Rectal smooth muscle tissue (tissue), 1 donor: ENCODE results near the gene PHF21A.

ENCODE experiments used
- H3K27ac ChIP-seq: one replicate; pipeline ENCODE4 v1.7.0; 2013; ENCODE audit warnings: low read depth, low read length, inconsistent platforms
- H3K27me3 ChIP-seq: one replicate; pipeline ENCODE4 v1.7.0; 2013; ENCODE audit warnings: low read length; ENCODE audit not compliant: control insufficient read depth, insufficient read depth
- H3K36me3 ChIP-seq: one replicate; pipeline ENCODE4 v1.7.0; 2013; ENCODE audit warnings: low read length; ENCODE audit not compliant: control insufficient read depth, insufficient read depth
- H3K4me1 ChIP-seq: one replicate; pipeline ENCODE4 v1.7.0; 2013; ENCODE audit warnings: low read length; ENCODE audit not compliant: control insufficient read depth, insufficient read depth
- H3K4me3 ChIP-seq: one replicate; pipeline ENCODE4 v1.7.0; 2013; ENCODE audit warnings: low read length
- H3K9ac ChIP-seq: one replicate; pipeline ENCODE4 v1.7.0; 2013; ENCODE audit warnings: low read length

Gene PHF21A

GRCh38 chr11:46009647-46010046 lies 111.6 kb downstream of the PHF21A start:
- H3K36me3 ChIP-seq: no peaks in the 10 kb centered on the region
- H3K4me1 ChIP-seq: no peaks in the 10 kb centered on the region
- no peak overlapping the region for H3K27ac ChIP-seq
- no peak overlapping the region for H3K9ac ChIP-seq
- H3K27me3 ChIP-seq: no peaks in the 10 kb centered on the region
- H3K4me3 ChIP-seq: no peak overlapping the region

GRCh38 chr11:46006418-46007070 lies 114.7 kb downstream of the PHF21A start:
- no peaks in the 10 kb centered on the region for H3K36me3 ChIP-seq
- peaks cover 4% of the 10 kb centered on the region for H3K4me1 ChIP-seq
- H3K9ac ChIP-seq: no peak overlapping the region
- H3K4me3 ChIP-seq: no peak overlapping the region
- H3K27me3 ChIP-seq: no peaks in the 10 kb centered on the region
- H3K27ac ChIP-seq: no peak overlapping the region

- H3K4me1 ChIP-seq: peaks cover 4% of the 10 kb centered on the region
- no peaks in the 10 kb centered on the region for H3K36me3 ChIP-seq
- H3K27ac ChIP-seq: no peak overlapping the region
- no peak overlapping the region for H3K4me3 ChIP-seq
- no peaks in the 10 kb centered on the region for H3K27me3 ChIP-seq
- no peak overlapping the region for H3K9ac ChIP-seq
Observed at GRCh38 chr11:46003572-46003971, 117.7 kb downstream of the PHF21A start.

GRCh38 chr11:46002189-46002588 lies 119.1 kb downstream of the PHF21A start:
- no peaks in the 10 kb centered on the region for H3K27me3 ChIP-seq
- H3K4me3 ChIP-seq: no peak overlapping the region
- H3K36me3 ChIP-seq: no peaks in the 10 kb centered on the region
- peaks cover 4% of the 10 kb centered on the region for H3K4me1 ChIP-seq
- no peak overlapping the region for H3K9ac ChIP-seq
- no peak overlapping the region for H3K27ac ChIP-seq

DNA sequence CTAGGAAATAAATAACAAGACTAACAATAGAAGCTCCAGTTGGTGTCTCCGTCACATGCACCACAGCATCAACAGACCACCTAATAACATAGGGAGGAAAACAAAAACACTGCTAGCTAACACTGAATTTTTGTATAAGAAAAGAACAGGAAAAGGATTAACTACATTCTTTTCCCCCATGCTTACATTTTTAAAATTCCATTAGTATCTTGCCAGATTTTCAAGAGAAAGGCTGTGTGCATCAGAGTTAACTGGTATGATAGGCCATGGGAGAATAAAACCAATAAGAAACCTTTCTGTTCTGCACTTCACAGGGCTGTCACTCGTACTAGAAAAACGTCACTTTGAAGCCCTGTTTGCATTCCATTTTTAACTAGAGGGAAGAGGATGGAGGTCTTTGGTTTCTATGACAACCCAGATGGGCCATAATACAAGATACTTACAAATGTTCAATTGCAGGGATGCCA lies 119.8 kb downstream of the PHF21A start:
- Histone ChIP-seq H3K9ac (no peak overlapping the region), H3K4me1 (peaks cover 4% of the 10 kb centered on the region), H3K27ac (no peak overlapping the region)

DNA sequence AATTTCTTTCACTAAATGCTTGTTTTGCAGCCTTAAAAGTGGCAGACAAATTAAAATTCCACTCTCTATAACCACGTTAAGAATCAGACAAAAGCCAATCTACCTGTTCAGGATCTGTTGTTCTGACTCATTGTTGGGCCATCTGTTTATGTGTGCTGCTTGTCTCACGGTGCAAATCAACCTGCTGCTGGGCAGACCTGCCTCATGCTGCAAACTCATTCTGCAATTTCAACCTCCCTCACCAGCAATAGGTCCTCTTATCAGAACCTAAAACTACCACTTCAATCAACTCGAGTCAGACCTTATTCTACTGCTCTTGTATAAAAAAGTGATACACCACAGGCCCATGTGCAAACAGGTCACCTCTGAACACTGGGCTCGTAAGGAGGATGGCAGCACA lies 123.7 kb downstream of the PHF21A start:
- no peak overlapping the region for H3K9ac ChIP-seq
- H3K27me3 ChIP-seq: no peaks in the 10 kb centered on the region
- H3K36me3 ChIP-seq: no peaks in the 10 kb centered on the region
- H3K4me3 ChIP-seq: no peak overlapping the region
- no peak overlapping the region for H3K27ac ChIP-seq
- H3K4me1 ChIP-seq: peaks cover 13% of the 10 kb centered on the region

More for the DNA sequence above, 119.8 kb downstream of the PHF21A start:
- Histone ChIP-seq H3K36me3 (no peaks in the 10 kb centered on the region), H3K4me3 (no peak overlapping the region), H3K27me3 (no peaks in the 10 kb centered on the region)

DNA sequence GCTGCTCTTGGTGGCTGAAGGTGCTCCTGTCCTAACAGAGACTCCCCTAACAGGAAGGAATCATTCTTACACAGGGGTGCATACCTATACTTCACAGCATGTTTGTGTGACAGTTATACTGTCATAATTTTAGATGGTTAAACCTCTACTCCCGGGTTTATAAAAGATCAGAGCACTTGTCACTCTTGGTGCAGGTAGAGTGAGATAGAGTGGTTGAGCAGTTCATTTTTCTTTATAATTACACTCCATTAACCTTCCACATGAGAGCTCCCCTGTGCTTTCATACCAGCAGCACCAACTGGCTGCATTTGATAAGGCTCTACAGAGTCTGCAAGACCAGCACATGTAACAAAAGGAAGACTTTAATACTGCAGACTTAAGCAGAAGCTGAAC lies 125.9 kb downstream of the PHF21A start:
- Histone ChIP-seq H3K9ac (no peak overlapping the region), H3K27ac (no peak overlapping the region), H3K4me1 (peaks cover 13% of the 10 kb centered on the region), H3K27me3 (no peaks in the 10 kb centered on the region), H3K4me3 (no peak overlapping the region), H3K36me3 (no peaks in the 10 kb centered on the region)

DNA sequence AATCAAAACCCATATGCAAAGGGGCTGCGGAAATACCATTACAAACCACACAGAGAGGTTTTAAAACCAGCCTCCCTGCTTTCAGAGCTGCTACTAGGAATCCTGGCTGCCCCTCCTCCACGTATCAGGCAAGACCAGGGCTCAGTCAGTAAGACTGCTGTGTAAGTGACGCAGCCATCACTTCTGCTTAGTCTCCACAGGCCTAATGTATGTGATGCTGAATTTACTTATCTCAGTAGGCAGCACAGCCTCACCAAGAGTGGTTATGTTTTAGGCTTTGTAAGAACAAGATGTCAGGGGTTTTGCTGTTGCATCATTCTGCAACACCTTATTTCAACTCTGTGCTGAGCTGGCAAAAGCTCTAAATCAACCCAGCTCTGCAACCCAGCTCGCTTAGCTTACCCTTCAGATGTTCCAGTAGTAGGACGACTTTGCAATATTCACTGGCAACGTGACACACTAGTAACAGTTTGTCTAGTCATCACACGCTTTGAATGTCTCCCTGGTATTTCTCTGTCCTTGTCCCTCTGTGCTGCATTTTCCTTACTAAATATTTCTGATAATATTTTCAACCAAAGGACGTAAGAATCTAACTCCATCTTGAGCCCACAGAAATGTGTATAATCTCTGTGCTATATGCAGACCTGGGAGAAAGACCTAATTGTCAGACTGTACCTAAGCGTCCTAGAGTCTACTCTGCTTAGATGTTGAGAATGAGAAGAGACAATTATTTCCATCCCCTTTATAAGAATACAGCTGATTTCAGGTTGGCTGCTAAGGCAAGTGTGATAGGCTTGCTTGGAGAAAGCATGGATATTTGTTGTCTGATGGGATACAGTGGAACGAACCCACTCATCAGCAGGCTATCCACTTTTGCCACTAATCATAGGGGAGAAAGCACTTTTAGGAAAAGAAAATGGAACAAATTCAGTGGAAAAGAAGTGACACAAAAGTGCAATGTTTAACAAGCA lies 126.6 kb downstream of the PHF21A start:
- Histone ChIP-seq H3K4me1 (peaks cover 13% of the 10 kb centered on the region), H3K9ac (no peak overlapping the region), H3K27ac (peak overlapping the region; percentile 75), H3K4me3 (no peak overlapping the region), H3K36me3 (no peaks in the 10 kb centered on the region), H3K27me3 (no peaks in the 10 kb centered on the region)

DNA sequence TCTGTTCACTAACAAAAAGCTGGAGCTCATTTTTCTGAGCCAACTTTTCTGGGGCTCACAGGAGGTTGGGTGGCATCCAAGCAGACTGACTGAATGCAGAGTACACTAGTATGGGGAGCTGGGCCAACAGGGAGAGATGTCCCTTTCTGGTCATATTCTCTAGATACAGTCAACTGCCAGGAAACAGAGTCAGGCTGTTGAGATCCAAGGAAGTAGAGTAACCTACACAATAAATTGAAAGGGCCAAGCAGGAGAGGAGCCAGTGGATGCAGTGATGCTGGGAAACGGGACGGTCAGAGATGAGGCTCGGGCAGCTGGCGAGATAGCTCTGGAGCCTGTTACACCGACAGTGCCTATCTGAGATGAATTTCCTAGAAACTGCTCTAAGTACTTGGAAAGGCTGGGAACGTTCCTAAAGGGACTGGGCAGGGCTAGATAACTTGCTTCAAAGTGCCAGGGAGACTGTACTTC lies 127.7 kb downstream of the PHF21A start:
- Histone ChIP-seq H3K36me3 (no peaks in the 10 kb centered on the region), H3K9ac (no peak overlapping the region), H3K4me1 (peaks cover 13% of the 10 kb centered on the region), H3K27ac (peak overlapping the region; percentile 75), H3K27me3 (no peaks in the 10 kb centered on the region), H3K4me3 (no peak overlapping the region)

GRCh38 chr11:45988921-45989320 lies 132.3 kb downstream of the PHF21A start:
- H3K4me3 ChIP-seq: no peak overlapping the region
- H3K36me3 ChIP-seq: no peaks in the 10 kb centered on the region
- H3K4me1 ChIP-seq: peaks cover 5% of the 10 kb centered on the region
- no peaks in the 10 kb centered on the region for H3K27me3 ChIP-seq
- H3K27ac ChIP-seq: no peak overlapping the region
- no peak overlapping the region for H3K9ac ChIP-seq

DNA sequence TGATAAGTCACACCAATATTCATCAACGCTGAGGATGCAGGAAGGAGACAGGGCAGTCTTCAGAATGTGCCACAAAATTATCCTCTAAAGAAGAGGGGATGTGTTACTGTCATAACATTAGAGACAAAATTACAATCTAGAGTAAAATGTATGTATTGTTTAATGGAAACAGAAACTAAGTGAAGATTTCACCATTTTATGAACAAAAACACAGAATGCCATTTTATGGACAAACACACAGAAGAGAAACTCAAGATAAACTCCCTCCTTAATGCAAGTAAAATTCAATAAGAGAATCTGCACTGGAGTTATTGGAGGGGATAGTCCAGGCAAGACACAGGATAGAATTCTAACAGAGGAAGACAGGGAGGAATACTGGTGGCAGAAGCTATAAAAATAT lies 136.0 kb downstream of the PHF21A start:
- Histone ChIP-seq H3K36me3 (no peaks in the 10 kb centered on the region), H3K27ac (no peak overlapping the region), H3K4me3 (no peak overlapping the region), H3K4me1 (peaks cover 7% of the 10 kb centered on the region), H3K9ac (no peak overlapping the region), H3K27me3 (no peaks in the 10 kb centered on the region)

GRCh38 chr11:45984192-45984591 lies 137.1 kb downstream of the PHF21A start:
- no peak overlapping the region for H3K27ac ChIP-seq
- no peaks in the 10 kb centered on the region for H3K27me3 ChIP-seq
- H3K4me1 ChIP-seq: peaks cover 7% of the 10 kb centered on the region
- no peak overlapping the region for H3K9ac ChIP-seq
- H3K4me3 ChIP-seq: no peak overlapping the region
- peaks cover 3% of the 10 kb centered on the region for H3K36me3 ChIP-seq
